ENCODE measurements around the gene ELOVL5. TPM values are rescaled to one million over a fixed set of nuclear protein-coding genes. Genes with fewer than 3 reads are reported as not detected.
A peak's percentile ranks its signal among the peaks of the same experiment; 100 is the strongest.

Gene ELOVL5
- total and polyA plus RNA-seq, 10 donors, result 48.8 to 113 (median 91.2) TPM

- intact Hi-C loops (cut with DNase I; ENCODE audit: low total_unique reads), result no loop called here
- H3K4me3 ChIP-seq, result peak overlapping the region; percentile 38 to 72 (median 54)
- TF ChIP-seq POLR2AphosphoS5 (IDR thresholded peaks at IDR 0.05), result no peak
- TF ChIP-seq, protein P1, sequence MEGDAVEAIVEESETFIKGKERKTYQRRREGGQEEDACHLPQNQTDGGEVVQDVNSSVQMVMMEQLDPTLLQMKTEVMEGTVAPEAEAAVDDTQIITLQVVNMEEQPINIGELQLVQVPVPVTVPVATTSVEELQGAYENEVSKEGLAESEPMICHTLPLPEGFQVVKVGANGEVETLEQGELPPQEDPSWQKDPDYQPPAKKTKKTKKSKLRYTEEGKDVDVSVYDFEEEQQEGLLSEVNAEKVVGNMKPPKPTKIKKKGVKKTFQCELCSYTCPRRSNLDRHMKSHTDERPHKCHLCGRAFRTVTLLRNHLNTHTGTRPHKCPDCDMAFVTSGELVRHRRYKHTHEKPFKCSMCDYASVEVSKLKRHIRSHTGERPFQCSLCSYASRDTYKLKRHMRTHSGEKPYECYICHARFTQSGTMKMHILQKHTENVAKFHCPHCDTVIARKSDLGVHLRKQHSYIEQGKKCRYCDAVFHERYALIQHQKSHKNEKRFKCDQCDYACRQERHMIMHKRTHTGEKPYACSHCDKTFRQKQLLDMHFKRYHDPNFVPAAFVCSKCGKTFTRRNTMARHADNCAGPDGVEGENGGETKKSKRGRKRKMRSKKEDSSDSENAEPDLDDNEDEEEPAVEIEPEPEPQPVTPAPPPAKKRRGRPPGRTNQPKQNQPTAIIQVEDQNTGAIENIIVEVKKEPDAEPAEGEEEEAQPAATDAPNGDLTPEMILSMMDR (IDR thresholded peaks at IDR 0.05 in 8 of 11, conservative IDR thresholded peaks at IDR 0.05 in 3 of 11), result no peak
- TF ChIP-seq POLR2A (IDR thresholded peaks at IDR 0.05), result peak in 1 of 3 donors; percentile 4
- peak overlapping the region; percentile 91 to 98 (median 94) for H3K27ac ChIP-seq
- WGBS, 5 donors, result 2 to 8% (median 5%) methylated on average over 17 of the region's 17 CpGs
- H3K4me1 ChIP-seq, result peaks cover 11 to 55% (median 41%) of the 10 kb centered on the region in 6 donors
- H3K9me3 ChIP-seq, result no peaks in the 10 kb centered on the region
- H3K27me3 ChIP-seq (replicated peaks in 1 of 7), result no peaks in the 10 kb centered on the region
- DNase-seq, result peak; percentile 87
- no peaks in the 10 kb centered on the region for H3K36me3 ChIP-seq
Measured at GRCh38 chr6:53358440-53359094, 9.8 kb upstream of the ELOVL5 start.

- no peaks in the 10 kb centered on the region for H3K9me3 ChIP-seq
- intact Hi-C loops (cut with DNase I; ENCODE audit: low total_unique reads), result no loop called here
- H3K27ac ChIP-seq, result peak overlapping the region in 7 of 8 donors; percentile 91 to 98 (median 94)
- peak overlapping the region in 1 of 8 donors; percentile 72 for H3K4me3 ChIP-seq
- peaks cover 11 to 55% (median 41%) of the 10 kb centered on the region in 6 donors for H3K4me1 ChIP-seq
- no peak for DNase-seq
- TF ChIP-seq POLR2A (IDR thresholded peaks at IDR 0.05) (no peak), POLR2AphosphoS5 (IDR thresholded peaks at IDR 0.05) (no peak)
- TF ChIP-seq, protein P1 (IDR thresholded peaks at IDR 0.05 in 8 of 11, conservative IDR thresholded peaks at IDR 0.05 in 3 of 11), result no peak
- no peaks in the 10 kb centered on the region for H3K36me3 ChIP-seq
- WGBS, 5 donors, result 71 to 84% (median 78%) methylated on average over 7 of the region's 7 CpGs
- no peaks in the 10 kb centered on the region for H3K27me3 ChIP-seq (replicated peaks in 1 of 7)
Measured at GRCh38 chr6:53357576-53358360, 9.0 kb upstream of the ELOVL5 start.

DNA sequence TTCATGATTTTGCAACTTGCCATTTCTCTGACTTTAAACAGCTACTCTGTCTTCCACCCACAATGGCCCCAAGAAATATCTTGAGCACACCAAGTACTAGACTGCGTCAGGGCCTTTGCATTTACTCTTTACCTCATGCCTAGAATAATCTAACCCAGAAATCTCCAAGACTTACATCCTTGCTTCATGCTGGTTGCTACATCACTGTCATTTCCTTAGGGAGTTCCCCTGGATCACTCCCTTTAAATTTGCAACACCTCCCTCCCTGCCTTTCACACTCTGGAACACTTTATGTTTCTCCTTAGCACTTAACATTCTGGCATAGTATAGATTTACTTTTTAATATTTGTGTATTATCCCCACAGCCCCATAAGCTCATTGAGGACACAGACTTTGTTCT lies 4.9 kb upstream of the ELOVL5 start:
- no peak for DNase-seq
- Histone ChIP-seq H3K27me3 (replicated peaks in 1 of 7) (no peaks in the 10 kb centered on the region), H3K4me3 (no peak overlapping the region), H3K36me3 (no peaks in the 10 kb centered on the region), H3K9me3 (no peaks in the 10 kb centered on the region), H3K4me1 (peaks cover 9 to 33% (median 22%) of the 10 kb centered on the region in 6 donors), H3K27ac (no peak overlapping the region)
- TF ChIP-seq POLR2A (IDR thresholded peaks at IDR 0.05), result no peak
- TF ChIP-seq, protein P1 (IDR thresholded peaks at IDR 0.05 in 8 of 11, conservative IDR thresholded peaks at IDR 0.05 in 3 of 11), result no peak
- TF ChIP-seq POLR2AphosphoS5 (IDR thresholded peaks at IDR 0.05), result no peak
- WGBS, 5 donors, result 81 to 100% (median 94%) methylated on average over 1 of the region's 1 CpG
- intact Hi-C loops (cut with DNase I; ENCODE audit: low total_unique reads), result no loop called here

DNA sequence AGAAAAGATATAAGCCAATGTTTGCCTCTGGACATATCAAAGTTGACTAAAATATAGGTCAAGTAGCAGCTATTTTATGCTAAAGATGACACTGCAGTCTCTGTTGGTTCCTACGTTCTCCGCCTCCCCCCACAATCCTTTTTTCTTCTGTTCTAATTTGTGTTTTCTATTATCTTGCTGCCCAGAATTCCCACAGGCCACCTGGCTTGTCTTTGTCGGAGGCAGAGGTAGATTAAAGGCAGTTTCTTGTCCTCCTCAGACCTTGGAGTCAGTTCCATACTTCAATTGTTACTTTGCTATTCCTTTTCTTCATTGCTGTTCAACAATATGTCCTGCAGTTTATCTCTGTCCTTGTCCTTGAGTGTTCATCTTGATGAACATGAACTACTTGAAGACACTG lies 3.6 kb upstream of the ELOVL5 start:
- Histone ChIP-seq H3K36me3 (no peaks in the 10 kb centered on the region), H3K27ac (no peak overlapping the region), H3K9me3 (no peaks in the 10 kb centered on the region), H3K27me3 (replicated peaks in 1 of 7) (no peaks in the 10 kb centered on the region), H3K4me3 (no peak overlapping the region), H3K4me1 (peaks cover 0 to 25% (median 12%) of the 10 kb centered on the region in 6 donors)
- no peak for DNase-seq
- WGBS, 5 donors, result 69 to 96% (median 88%) methylated on average over 3 of the region's 3 CpGs
- intact Hi-C loops (cut with DNase I; ENCODE audit: low total_unique reads), result no loop called here
- TF ChIP-seq POLR2A (IDR thresholded peaks at IDR 0.05), result no peak
- TF ChIP-seq, protein P1 (IDR thresholded peaks at IDR 0.05 in 8 of 11, conservative IDR thresholded peaks at IDR 0.05 in 3 of 11), result no peak
- no peak for TF ChIP-seq POLR2AphosphoS5 (IDR thresholded peaks at IDR 0.05)

Data from spleen (tissue), 11 donors.